GM18498 (cell line): ENCODE results near the gene THUMPD1.
"Not testable (repeated sequence)": the region's sequence is repeated elsewhere in the genome, so short reads cannot be mapped to it uniquely, and the experiment has no call there.

ENCODE experiments used
- ATAC-seq: cut with Tn5 transposase; IDR thresholded peaks from one replicate; pipeline ENCODE4 v1.9.1; 2021; ENCODE audit warnings: mild to moderate bottlenecking, moderate library complexity; ENCODE audit not compliant: unreplicated experiment

The THUMPD1 gene

DNA sequence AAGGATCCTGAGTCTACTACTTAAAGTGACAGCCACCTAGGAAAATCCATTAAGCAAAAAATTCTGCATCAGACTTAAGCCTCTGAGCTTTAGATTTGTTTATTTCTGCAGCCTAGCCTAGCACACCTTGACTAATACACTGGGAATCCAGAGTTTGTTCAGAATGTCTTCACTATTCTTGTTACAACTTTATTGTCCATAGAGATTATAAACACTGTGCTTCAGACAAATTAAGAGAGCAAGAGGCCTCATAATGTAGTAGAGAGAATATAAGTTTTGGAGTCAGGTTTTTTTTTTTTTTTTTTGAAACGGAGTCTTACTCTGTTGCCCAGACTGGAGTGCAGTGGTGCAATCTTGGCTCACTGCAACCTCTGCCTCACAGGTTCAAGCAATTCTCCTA is 8.9 kb upstream of the THUMPD1 start:
- ATAC-seq: no peak

DNA sequence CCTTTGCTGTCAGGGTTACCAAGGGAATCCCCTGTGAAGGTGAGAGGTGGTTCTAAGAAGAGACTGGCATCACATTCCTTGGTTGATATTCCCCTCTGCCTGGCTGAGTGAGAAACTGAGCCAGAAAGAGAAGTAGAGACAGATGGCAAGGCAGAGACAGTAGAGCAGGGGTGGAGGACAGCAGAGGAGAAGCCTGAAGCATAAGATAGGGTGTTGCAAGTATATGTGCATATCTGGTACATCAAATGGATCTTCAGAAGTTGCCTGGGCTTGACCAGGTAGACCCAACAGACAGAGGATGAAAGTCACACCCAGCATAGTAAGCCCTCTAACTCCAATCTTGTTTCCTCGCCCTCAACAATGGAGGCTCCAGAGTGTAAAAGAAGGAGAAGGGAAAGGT is 7.9 kb upstream of the THUMPD1 start:
- no peak for ATAC-seq

DNA sequence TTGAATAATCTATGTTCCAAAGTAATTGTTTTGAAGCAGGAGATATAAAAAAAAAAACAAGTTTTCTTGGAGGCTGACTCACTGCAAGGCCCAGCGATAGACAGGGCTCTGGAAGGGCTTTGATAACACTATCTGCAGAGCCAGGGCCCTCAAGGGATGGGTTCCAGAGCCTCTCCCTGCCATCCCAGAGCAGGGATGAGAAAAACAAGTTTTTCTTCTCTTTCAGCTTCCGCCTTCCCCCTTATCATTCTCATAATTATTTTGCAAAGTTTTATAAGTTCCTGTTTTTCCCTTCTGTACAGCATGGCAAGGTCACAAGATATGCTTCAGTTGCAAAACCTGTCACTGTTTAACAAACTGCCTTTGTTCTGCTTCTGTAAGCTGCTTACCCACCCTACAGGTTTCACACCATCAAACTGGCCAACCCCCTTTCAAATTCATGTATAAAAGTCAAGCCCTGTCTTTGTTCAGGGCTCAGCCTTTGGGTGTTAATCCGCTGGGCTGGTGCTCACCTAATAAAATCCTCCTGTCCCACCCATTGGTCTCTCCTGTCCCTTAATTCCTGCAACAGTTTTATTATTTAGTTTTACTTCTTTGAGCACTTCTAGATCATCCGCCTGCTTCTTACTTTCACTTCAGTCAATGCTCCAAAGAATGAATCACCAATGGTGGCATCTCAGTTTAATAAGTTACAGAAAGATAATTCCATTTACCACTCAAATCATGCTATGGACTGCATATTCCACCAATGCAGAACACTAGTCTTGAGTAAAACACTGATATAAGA is 5.6 kb upstream of the THUMPD1 start:
- no peak for ATAC-seq

DNA sequence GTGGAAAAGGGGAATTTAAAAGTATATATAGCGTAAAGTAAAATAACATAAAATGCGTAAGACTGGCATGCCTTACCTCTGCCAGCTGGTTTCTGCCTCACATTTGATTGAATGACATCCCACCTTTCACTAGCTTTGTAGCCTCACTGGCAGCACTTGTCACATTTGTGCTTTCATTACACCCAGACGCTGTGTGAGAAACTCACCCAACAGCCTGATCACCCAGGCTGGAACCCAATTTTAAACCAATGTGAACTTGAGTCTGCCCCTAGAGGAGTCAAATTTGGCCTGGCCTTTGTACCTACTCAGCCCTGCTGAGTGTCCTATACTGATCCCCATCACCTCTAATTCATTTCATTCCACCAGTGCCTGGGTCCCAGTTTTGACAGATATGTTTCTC is 4.8 kb upstream of the THUMPD1 start:
- ATAC-seq: no peak

- no peak for ATAC-seq
These were observed 3.4 kb upstream of the THUMPD1 start for GRCh38 chr16:20744922-20745440.

GRCh38 chr16:20743591-20743990 is 2.0 kb upstream of the THUMPD1 start:
- ATAC-seq: no peak

DNA sequence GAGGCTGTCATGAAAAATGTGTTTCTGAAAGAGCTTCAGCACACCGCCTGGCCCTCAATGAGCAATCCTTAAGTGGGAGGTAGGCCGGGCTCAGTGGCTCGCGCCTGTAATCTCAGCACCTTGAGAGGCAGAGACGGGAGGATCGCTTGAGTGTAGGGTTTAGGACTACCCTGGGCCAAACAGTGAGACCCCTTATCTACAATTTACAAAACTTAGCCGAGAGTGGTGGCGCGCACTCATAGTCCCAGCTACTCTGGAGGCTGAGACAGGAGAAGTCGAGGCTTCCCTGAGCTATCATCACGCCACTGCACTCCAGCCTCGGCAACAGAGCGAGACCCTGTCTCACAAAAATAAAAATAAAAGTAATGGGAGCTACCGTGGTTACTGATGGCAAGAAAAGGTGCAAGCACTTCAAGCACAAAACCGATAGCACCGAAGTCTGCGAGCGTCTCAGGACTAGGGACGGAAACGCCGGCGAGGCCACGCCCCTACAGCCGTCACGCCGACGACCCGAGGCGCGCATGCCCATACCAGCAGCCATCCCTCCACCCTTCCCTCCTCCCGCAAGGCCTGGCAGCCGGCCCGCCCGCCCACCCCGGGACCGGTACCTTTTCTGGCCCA is 607 bp downstream of the THUMPD1 start:
- ATAC-seq: peak; percentile 85

- no peak for ATAC-seq
These were observed 1.4 kb downstream of the THUMPD1 start for GRCh38 chr16:20740007-20740883.

GRCh38 chr16:20735490-20735889 is 6.1 kb downstream of the THUMPD1 start:
- no peak for ATAC-seq

- no peak for ATAC-seq
These were observed 6.8 kb downstream of the THUMPD1 start for GRCh38 chr16:20734782-20735181.

- ATAC-seq: no peak
These were observed 7.6 kb downstream of the THUMPD1 start for GRCh38 chr16:20734056-20734455.

DNA sequence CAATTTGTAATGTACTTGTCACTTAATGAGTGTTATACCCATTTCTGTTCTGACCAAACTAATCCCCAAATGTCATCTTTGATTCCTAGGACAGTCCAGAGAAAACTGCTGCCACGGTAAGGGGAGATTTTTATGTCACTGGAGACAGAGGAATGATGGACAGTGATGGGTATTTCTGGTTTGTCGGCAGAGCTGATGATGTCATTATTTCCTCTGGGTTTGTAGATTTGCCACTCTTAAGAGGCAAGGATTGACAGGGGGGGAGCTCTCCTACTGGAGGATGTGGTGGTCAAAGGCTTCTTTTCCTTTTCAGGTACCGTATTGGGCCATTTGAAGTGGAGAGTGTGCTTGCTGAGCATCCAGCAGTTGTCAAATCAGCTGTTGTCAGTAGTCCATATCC is 12.5 kb downstream of the THUMPD1 start:
- ATAC-seq: no peak

DNA sequence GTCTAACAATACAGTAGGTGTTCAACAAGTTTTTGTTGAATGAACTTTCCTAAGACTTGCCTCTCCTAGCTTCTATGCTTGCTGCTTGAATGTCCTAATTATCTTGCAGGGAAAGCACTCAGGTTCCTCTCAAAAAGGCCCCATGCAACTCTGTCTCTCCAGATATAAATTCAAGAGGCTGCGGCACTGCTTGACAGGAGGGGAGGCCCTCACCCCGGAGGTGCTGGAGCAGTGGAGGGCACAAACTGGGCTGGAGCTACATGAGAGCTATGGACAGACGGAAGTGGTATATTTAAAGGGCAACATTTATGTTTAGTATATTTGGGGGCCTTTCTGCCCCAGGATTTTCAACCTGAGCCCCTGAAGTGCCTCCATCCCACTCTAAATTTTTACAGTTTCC is 14.4 kb downstream of the THUMPD1 start:
- ATAC-seq: no peak

GRCh38 chr16:20726661-20727060 is 15.0 kb downstream of the THUMPD1 start:
- no peak for ATAC-seq

- no peak for ATAC-seq
These were observed 21.4 kb downstream of the THUMPD1 start for GRCh38 chr16:20720251-20720650.

- not testable (repeated sequence) for ATAC-seq
These were observed 23.9 kb downstream of the THUMPD1 start for GRCh38 chr16:20717718-20718117.

GRCh38 chr16:20711277-20711911 is 30.2 kb downstream of the THUMPD1 start:
- ATAC-seq: no peak

- not testable (repeated sequence) for ATAC-seq
These were observed 33.5 kb downstream of the THUMPD1 start for GRCh38 chr16:20708129-20708528.

GRCh38 chr16:20707461-20707860 is 34.2 kb downstream of the THUMPD1 start:
- no peak for ATAC-seq

GRCh38 chr16:20705972-20706371 is 35.6 kb downstream of the THUMPD1 start:
- not testable (repeated sequence) for ATAC-seq

- ATAC-seq: no peak
These were observed 37.3 kb downstream of the THUMPD1 start for GRCh38 chr16:20704281-20704680.
